GM20431 (cell line): Measurements from ENCODE around the gene TMEM59L.

Experiments used
- in situ Hi-C: fragments of 300-500 bp; cut with MseI, MboI; formaldehyde crosslinking; loops from one replicate; pipeline ENCODE4 v1.15.0; 2020; ENCODE audit warnings: low sequenced_read_pairs; ENCODE audit not compliant: unreplicated experiment

TMEM59L gene

DNA sequence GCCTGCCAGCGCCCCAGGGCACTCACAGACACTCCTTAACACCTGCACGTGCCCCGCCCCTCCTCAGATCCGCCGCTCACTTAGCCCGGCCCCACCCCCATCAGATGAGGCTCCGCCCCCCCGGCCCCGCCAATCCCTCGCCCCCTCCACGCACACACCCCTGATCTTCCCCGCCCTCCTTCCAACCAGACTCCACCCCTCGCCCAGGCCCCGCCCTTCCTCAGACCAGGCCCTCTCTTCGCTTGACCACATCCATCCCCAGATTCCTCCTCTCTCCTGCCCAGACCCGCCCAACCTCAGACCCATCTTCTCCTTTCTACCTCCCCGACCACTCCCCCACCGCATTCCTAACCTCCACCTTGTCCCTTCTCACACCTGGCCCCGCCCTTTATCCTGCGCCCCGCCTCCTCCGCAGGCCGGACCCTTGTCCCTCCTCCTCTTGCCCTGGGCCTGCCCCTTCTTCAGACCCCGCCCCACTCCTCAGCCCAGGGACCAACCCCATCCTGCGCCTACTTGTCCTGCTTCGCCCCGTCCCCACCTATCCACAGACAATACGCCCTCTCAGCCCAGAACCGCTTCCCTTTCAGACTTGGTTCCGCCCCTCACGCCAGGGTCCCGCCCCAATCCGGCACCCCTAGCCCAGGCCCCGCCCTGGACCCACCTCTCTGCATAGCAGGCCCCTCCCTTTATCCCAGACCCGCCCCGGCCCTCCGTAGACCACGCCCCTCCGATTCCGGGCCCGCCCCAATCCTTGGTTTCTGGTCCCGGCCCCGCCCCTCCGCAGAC is 23.7 kb downstream of the TMEM59L start:
- in situ Hi-C loops, result no loop called here

DNA sequence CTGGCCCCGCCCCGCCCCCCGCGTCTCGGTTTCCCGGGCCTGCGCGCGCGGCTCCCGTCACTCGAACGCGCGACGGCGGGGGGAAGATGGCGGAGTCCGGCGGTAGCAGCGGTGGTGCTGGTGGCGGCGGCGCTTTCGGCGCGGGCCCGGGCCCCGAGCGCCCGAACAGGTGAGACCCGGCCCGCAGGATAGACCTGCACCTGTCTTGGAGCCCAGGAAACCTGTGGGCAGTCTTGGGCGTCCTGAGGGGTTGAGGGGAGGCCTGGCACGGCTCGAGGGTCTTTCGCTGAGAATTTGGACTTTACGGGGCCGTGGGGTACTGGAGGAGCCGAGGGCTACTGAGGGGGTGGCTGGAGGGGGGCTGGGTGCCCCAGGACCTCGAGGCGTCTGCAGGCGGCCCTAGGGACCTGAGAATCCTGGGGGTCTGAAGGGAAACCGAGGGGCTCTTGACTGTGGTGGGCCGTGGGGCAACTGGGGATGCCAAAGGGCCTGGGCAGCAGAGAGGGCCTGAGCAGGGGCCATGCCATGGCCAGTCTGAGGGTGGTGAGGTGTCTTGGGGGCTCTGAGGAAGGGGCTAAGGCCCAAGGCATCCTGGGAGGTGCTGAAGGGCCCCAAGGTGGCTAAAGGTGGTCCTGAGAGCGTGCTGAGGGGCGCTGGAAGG is 24.4 kb downstream of the TMEM59L start, which contains the start of gene KLHL26:
TSS of gene KLHL26 (plus strand) at position 60 of the 661 bp plus-strand sequence. CDS start at position 87, 27 bp downstream.
- in situ Hi-C loops, result no loop called here

DNA sequence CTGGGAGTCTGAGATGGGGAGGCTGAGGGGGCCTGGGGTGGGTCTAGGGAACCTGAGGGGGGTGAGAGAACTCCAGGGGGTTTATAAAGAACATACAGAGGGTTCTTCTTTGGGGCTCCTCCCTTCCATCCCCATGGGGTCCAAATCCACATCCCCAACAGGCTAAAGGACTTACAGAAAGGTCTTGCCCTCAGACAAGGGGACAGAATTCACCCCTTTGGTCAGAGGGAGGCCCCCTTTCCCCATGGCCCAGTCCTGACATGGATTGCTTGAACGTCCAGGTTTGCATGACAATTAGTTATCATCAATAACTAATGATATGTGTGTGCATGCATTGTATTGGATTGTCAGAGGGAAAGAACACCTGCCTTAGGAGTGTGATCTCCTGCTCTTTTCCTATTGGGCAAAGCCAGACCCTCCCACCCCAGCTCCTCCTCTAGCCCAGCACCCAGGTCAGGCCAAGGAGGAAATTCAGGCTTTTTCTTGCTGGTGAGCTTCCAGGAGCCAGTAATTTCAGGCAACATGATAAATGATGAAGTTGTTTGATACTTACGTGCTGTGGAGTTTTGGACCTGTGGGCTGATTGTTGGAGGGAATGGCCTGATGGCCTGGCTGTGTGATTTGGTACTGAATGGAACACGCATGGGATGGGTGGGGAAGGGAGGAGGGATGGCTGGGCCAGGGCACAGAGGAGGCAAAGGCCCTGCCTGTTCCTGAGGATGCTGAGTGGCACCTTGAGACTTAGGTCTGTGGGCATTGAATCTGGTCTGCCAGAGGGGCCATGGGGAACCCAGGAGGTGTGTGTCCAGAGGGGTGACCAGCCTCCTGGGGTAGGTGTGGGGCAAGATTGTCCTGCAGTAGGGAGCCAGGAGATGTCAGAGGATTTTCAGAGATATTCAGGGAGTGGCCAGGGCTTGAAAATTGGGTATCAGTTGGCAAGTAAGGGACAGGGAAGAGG is 25.3 kb downstream of the TMEM59L start:
- in situ Hi-C loops, result no loop called here

- in situ Hi-C loops, result no loop called here
Measured at GRCh38 chr19:18639706-18640243, 27.1 kb downstream of the TMEM59L start.

DNA sequence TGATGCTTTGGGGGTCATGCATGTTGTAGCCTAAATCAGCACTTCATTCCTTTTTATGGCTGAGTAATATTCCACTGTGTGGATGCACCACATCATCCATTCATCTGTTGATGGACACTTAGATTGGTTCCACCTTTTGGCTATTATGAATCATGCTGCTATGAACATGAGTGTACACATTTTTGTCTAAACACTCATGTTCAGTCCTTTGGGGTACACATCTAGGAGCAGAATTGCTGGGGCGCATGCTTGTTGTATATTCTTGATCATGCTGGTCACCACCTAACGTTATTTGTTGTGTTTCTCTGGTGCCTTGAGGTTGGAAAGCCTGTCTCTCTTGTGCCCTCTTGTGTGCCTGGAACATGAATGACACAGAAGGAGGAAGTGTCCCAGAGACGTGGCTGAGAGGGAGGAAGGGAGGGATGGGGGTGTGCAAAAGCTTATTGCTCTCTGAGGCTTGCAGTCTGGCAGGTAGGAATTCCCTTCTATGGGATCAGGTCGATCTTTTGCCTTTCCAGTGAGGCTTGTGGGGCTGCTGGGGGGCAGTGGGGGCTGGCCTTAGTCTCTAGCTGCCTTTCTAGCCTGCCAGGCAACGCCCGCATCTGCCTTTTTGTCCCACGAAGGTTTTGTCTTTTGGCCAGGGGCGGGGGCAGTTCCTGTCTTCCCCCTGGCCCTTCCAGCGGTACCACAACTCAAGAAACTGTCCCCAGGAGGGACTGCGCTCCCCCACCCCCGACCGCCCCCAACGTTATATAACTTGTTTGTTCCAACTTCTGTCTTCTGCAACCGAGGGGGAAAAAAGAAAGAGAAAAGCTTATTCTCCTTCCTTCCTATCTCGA is 31.7 kb downstream of the TMEM59L start:
- in situ Hi-C loops, result no loop called here

GRCh38 chr19:18645035-18645511 is 32.4 kb downstream of the TMEM59L start:
- in situ Hi-C loops, result no loop called here

GRCh38 chr19:18646535-18647370 is 34.1 kb downstream of the TMEM59L start:
- in situ Hi-C loops, result no loop called here

GRCh38 chr19:18647371-18647767 is 34.7 kb downstream of the TMEM59L start:
- in situ Hi-C loops, result no loop called here

GRCh38 chr19:18647807-18648206 is 35.1 kb downstream of the TMEM59L start:
- in situ Hi-C loops, result no loop called here

GRCh38 chr19:18648973-18649315 is 36.3 kb downstream of the TMEM59L start:
- in situ Hi-C loops, result no loop called here

DNA sequence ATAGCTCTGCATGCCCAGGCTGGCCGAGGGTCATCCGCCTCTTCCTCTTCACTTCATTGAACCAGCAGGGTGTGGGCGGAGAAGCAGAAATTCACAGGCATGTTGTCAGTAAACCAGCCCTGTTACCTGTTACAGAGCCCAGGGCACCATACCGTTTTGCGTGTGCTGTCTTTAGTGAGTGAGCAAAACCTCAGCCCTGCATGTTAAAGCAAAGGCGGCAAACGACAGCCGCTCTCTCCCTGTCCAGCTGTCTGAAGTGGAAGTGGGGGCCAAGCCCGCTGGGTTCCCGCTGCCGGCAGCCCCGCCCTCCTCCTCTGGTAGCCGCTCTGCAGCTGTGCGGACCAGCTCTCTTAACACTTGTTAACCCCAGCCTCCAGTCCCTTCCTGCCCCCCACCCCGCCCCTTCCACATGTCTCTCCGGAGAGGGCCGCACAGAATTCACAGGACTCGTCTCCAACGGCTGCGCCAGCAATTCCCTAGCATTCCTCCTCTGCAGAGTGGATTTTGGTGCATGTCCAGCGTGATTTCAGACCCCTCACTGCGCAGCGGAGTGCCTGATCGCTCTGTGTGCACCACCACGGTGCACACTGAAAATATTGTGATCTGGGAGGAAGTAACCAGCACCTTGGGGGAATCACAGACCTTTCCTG is 36.8 kb downstream of the TMEM59L start:
- in situ Hi-C loops, result no loop called here

DNA sequence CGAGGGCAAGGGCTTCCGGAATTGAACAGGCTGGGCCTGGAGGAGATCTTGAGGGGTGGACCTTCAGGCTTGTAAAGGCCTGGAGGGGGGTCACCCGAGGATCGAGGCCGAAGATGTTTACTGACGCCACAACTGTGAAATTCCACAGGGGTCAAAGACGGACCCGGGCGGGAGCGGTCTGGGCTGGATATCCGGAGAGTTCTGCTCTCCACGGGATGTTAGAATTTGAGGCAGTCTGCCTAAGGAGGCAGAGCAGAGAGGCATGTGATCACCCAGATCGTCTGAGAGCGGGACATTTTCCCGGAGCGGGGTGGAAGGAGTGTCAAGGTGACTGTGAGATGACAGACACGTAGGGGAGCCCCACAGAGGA is 37.3 kb downstream of the TMEM59L start:
- in situ Hi-C loops, result no loop called here

DNA sequence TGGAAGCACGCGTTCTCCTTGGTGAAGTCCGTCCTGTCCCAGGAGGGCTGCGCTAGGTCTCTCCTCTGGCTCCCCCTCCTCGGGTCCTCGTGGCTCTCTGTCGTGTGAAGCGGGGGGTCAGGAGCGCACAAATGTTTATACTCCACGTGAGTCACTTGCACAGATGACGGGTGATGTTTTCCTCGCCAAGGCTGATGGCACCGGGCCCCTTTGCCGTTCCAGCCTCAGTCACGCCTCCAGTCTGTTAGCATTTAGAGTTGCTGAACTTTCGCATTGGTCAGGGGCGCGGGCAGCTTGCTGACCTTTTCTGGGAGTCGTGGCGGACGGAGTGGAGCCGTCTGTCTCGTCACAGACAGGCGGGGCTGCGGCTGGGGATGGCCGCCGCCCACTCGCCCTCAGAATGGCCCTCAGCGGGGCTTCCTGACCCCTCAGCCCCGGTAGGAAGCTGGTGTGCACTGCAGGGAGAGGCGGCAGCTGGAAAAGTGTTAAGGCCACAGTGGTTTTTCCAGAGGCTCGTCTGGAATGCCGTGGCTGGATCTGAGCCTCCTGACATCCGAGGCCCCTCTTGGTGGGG is 37.9 kb downstream of the TMEM59L start:
- in situ Hi-C loops, result no loop called here

DNA sequence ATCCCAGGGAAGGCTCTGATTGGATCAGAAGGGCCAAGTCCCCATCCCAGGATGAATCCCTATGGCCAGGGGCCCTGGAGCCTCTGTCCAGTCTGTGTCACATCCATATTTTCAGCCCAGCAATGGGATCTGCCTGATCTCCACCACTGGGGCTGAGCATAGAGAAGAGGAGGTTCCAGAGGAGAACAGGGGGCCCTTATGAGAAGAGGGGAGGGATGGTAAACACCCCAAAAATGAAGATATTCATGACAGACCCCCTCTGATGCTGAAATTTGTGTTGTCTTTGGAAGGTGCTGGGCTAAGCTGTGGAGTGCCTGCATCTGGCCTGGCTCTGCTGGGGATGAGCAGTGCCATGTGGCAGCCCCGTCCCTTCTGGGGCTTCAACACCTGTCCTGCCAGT is 38.6 kb downstream of the TMEM59L start:
- in situ Hi-C loops, result no loop called here

- in situ Hi-C loops, result no loop called here
Measured at GRCh38 chr19:18651733-18652132, 39.1 kb downstream of the TMEM59L start.

- in situ Hi-C loops, result no loop called here
Measured at GRCh38 chr19:18653853-18654252, 41.2 kb downstream of the TMEM59L start.

GRCh38 chr19:18654469-18654868 is 41.8 kb downstream of the TMEM59L start:
- in situ Hi-C loops, result no loop called here
